Mesodermal cell (in vitro differentiated cells): ENCODE measurements around the gene PHB1. TPM values are rescaled to one million over a fixed set of nuclear protein-coding genes. Genes with fewer than 3 reads are reported as not detected.

ENCODE experiments used
- H3K27ac ChIP-seq: 2 replicates; pipeline ENCODE4 v1.7.0; 2013; ENCODE audit warnings: mild to moderate bottlenecking, low read depth, low read length, moderate library complexity; ENCODE audit not compliant: severe bottlenecking
- H3K36me3 ChIP-seq: 2 replicates; pipeline ENCODE4 v1.7.1; 2013; ENCODE audit warnings: mild to moderate bottlenecking, low read length, moderate library complexity; ENCODE audit not compliant: control insufficient read depth, insufficient read depth
- H3K4me1 ChIP-seq: one replicate; pipeline ENCODE4 v1.7.1; 2013; ENCODE audit warnings: mild to moderate bottlenecking, low read length; ENCODE audit not compliant: insufficient read depth, control insufficient read depth, poor library complexity, severe bottlenecking
- H3K4me3 ChIP-seq: 2 replicates; pipeline ENCODE4 v1.7.0; 2013; ENCODE audit warnings: low read length, control low read depth, mild to moderate bottlenecking; ENCODE audit not compliant: insufficient read depth, poor library complexity, severe bottlenecking; ENCODE audit errors: extremely low read depth
- H3K9me3 ChIP-seq: 2 replicates; pipeline ENCODE4 v1.7.1; 2013; ENCODE audit warnings: mild to moderate bottlenecking, low read length, moderate library complexity; ENCODE audit not compliant: control insufficient read depth
- WGBS, 2 experiments: methylation state at CpG; one replicate each; pipeline ENCODE4 v1.1.5; 2013; ENCODE audit warnings: missing lambda C conversion rate in 2 of 2; ENCODE audit not compliant: insufficient coverage in 2 of 2; 5-methylcytosine and 5-hydroxymethylcytosine counted together
- polyA plus RNA-seq, 2 experiments: library from polyadenylated mRNA; stranded (reverse); fragments of 50-300 nt; gene quantifications; one replicate each; pipeline ENCODE4 v1.2.3, GENCODE V29; 2013

PHB1 gene
- polyA plus RNA-seq (2013, experiment 1 of 2) = 128 TPM
- 116 TPM for polyA plus RNA-seq (2013, experiment 2 of 2)

- Histone ChIP-seq H3K27ac (no peak within 1 kb of the TSS), H3K4me3 (peak within 1 kb of the TSS; percentile 96), H3K36me3 (peaks cover 34% of the 10 kb centered on the region), H3K9me3 (no peaks in the 10 kb centered on the region), H3K4me1 (no peaks in the 10 kb centered on the region)
- 2 to 3% methylated on average over 23 to 30 of the region's 30 CpGs for WGBS, 2 experiments
Measured at GRCh38 chr17:49414622-49415350, at the start of gene PHB1. Gene PHB1, minus strand, starts transcription at chr17:49414882. Its CDS starts 1,618 bp downstream, at chr17:49413264.

DNA sequence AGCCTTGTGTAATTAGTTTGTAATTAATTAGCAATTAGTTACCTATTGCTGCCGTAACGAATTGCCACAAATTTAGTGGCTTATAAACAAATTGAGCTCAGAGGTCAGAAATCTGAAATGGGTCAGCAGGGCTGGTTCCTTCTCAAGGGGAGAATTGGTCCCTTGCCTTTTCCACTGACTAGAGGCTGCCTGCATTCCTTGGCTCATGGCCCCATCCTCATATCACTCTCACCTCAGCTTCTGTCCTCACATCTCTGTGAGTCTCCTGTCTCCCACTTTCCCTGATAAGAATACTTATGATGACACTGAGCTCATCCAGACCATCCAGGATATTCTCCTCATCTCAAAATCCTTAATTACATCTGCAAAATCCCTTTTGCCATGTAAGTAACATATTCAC, 49.4 kb upstream of the PHB1 start:
- no peak overlapping the region for H3K4me3 ChIP-seq
- no peaks in the 10 kb centered on the region for H3K4me1 ChIP-seq
- H3K36me3 ChIP-seq = no peaks in the 10 kb centered on the region
- 83 to 100% methylated on average over 1 to 2 of the region's 2 CpGs for WGBS, 2 experiments
- H3K27ac ChIP-seq = no peak overlapping the region
- H3K9me3 ChIP-seq = peaks cover 11% of the 10 kb centered on the region

GRCh38 chr17:49461580-49461979, 46.9 kb upstream of the PHB1 start:
- H3K9me3 ChIP-seq = peaks cover 11% of the 10 kb centered on the region
- H3K4me1 ChIP-seq = peaks cover 3% of the 10 kb centered on the region
- 89 to 95% methylated on average over 2 of the region's 2 CpGs for WGBS, 2 experiments
- H3K4me3 ChIP-seq = no peak overlapping the region
- no peak overlapping the region for H3K27ac ChIP-seq
- no peaks in the 10 kb centered on the region for H3K36me3 ChIP-seq

DNA sequence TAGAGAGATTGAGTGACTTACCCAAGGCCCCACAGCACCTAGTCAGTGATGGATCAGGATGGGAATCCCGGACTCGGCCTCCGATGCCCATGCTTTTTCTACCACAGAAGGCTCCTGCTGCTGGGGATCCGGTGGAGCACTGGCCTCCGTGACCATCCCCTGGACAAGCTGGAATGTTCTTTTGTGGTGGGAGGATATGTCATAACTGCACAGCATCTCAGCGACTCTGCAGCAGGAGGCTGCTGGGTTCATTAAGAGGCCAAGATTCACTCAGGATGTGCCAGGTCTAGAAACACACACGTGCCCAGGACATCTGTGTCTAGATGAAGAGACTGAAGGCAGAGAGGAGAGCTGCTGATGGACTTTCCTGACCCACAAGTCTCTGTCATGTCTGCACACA, 45.7 kb upstream of the PHB1 start:
- WGBS, 2 experiments = 79 to 98% methylated on average over 7 of the region's 7 CpGs
- no peak overlapping the region for H3K4me3 ChIP-seq
- peaks cover 11% of the 10 kb centered on the region for H3K9me3 ChIP-seq
- no peaks in the 10 kb centered on the region for H3K36me3 ChIP-seq
- H3K27ac ChIP-seq = no peak overlapping the region
- H3K4me1 ChIP-seq = peaks cover 6% of the 10 kb centered on the region

DNA sequence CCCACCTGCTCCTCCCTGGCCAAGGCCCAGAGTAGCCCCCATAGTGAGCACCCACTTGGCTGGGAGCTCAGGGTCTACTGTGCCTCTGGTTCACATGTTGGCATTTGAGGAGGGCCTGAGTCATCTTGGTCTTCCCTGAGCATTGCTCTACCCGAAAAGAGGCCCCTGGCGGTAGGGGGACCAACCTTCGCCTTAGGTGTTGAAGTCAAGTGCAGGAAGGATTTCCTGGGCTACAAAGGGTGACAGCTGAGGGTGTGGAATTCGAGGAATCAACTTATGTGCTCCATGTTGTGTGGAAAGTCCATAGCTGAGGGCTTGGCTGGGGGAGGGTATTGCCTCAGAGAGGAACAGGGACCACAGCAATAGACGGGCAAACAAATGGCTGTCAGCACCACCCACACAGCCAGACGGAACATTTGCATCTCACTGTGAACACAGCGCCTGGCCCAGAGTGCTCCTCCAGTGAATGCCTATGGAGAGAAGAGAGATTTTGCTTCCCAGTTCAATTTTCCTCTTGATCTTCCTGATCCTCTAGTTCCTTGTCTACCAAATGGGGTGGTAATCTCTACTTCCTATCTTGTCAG, 44.8 kb upstream of the PHB1 start:
- no peak overlapping the region for H3K4me3 ChIP-seq
- H3K4me1 ChIP-seq = peaks cover 15% of the 10 kb centered on the region
- 54% methylated on average over 7 of the region's 7 CpGs; no CpG with 5 or more reads in 1 of the 2 experiments for WGBS, 2 experiments
- H3K36me3 ChIP-seq = no peaks in the 10 kb centered on the region
- peaks cover 11% of the 10 kb centered on the region for H3K9me3 ChIP-seq
- no peak overlapping the region for H3K27ac ChIP-seq

DNA sequence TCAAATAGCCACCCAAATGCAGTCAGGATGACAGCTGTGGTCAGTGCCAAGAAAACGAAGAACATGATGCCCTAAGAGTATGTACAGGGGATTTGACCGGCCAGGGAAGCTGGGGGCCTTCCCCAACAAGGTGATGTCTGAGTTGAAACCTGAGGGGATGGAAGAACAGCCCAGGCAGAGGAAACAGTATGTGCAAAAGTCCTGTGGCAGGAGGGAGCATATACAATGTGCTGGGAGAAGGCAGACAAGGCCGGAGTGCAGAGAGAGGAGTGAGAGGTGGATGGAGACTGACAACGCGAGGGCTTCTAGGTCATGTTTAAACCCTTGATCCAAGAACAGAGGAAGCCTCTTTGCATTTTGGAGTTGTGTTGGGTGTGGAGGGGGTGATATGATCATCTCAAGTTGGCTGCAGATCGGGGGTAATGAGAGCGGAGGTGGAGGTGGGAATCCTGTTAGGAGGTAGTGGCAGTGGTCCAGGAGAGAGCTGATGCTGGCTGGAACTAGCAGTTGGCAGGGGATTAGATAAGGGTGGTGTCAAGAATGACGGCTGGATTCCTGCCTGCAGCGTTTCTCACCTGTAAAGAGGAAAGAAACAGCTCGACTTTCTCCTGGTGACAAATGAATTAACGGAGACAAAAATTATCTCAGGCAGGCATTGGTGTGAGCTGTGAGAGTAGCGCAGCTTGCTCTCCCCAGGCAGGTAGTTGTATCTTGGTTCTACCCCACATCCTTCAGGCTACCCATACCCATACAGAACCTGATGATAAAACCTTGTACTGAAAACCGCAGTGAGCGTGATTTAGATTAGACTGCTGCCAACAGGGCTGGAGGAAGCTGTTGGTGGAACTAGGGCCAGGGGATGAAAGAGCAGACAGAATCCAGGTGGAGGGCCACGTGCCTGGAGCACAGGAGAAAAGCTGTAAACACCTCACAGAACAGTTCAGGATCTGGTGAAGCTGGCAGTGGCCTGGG, 43.2 kb upstream of the PHB1 start:
- 76 to 86% methylated on average over 10 to 14 of the region's 15 CpGs for WGBS, 2 experiments
- H3K4me1 ChIP-seq = peaks cover 31% of the 10 kb centered on the region
- no peak overlapping the region for H3K4me3 ChIP-seq
- no peak overlapping the region for H3K27ac ChIP-seq
- H3K9me3 ChIP-seq = no peaks in the 10 kb centered on the region
- no peaks in the 10 kb centered on the region for H3K36me3 ChIP-seq

GRCh38 chr17:49456183-49456965, 41.7 kb upstream of the PHB1 start:
- H3K4me3 ChIP-seq = no peak overlapping the region
- no peak overlapping the region for H3K27ac ChIP-seq
- WGBS, 2 experiments = 71 to 76% methylated on average over 5 of the region's 5 CpGs
- no peaks in the 10 kb centered on the region for H3K9me3 ChIP-seq
- H3K4me1 ChIP-seq = peaks cover 42% of the 10 kb centered on the region
- no peaks in the 10 kb centered on the region for H3K36me3 ChIP-seq

GRCh38 chr17:49455272-49455861, 40.7 kb upstream of the PHB1 start:
- peaks cover 51% of the 10 kb centered on the region for H3K4me1 ChIP-seq
- no peaks in the 10 kb centered on the region for H3K36me3 ChIP-seq
- WGBS, 2 experiments = 78% methylated on average over 4 of the region's 9 CpGs; no CpG with 5 or more reads in 1 of the 2 experiments

DNA sequence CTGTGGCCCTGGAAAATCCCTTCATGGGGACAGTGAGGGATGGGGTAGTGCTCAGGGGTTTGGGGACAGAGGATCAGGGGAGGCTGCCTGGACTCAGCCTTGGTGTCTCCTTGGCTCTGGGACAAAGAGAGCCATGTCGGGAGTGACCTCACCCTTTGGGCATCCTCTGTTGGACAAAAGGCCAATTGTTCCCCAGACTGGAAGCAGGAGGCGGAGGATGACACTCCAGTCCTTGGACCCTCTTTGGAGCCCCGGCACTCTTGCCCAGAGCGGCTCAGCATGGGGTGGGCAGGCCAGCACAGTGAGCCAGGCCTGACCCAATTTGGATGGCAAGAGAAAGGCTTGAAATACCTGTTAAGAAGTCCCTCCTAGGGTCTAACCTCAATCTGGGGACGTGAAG, 39.4 kb upstream of the PHB1 start:
- H3K27ac ChIP-seq = peak overlapping the region; percentile 88
- H3K4me3 ChIP-seq = no peak overlapping the region
- no peaks in the 10 kb centered on the region for H3K36me3 ChIP-seq
- no peaks in the 10 kb centered on the region for H3K9me3 ChIP-seq
- 78 to 93% methylated on average over 5 of the region's 5 CpGs for WGBS, 2 experiments
- H3K4me1 ChIP-seq = peaks cover 53% of the 10 kb centered on the region

More at GRCh38 chr17:49455272-49455861, 40.7 kb upstream of the PHB1 start:
- Histone ChIP-seq H3K9me3 (no peaks in the 10 kb centered on the region), H3K27ac (no peak overlapping the region), H3K4me3 (no peak overlapping the region)
